HG02885 (cell line): Measurements from ENCODE around the gene PPFIA1.

Experiments used
- ATAC-seq: cut with Tn5 transposase; IDR thresholded peaks from one replicate; pipeline ENCODE4 v1.9.1; 2021; ENCODE audit warnings: mild to moderate bottlenecking; ENCODE audit not compliant: unreplicated experiment, poor library complexity

Gene PPFIA1

GRCh38 chr11:70351646-70352045 lies 81.2 kb downstream of the PPFIA1 start:
- ATAC-seq: no peak

- ATAC-seq: no peak
Measured at GRCh38 chr11:70352100-70352499, 81.6 kb downstream of the PPFIA1 start.

- ATAC-seq: no peak
Measured at GRCh38 chr11:70352601-70353000, 82.1 kb downstream of the PPFIA1 start.

GRCh38 chr11:70353329-70353728 lies 82.8 kb downstream of the PPFIA1 start:
- no peak for ATAC-seq

GRCh38 chr11:70353900-70354568 lies 83.5 kb downstream of the PPFIA1 start:
- ATAC-seq: no peak

GRCh38 chr11:70354629-70355028 lies 84.1 kb downstream of the PPFIA1 start:
- no peak for ATAC-seq

GRCh38 chr11:70358753-70359152 lies 88.3 kb downstream of the PPFIA1 start:
- no peak for ATAC-seq

- no peak for ATAC-seq
Measured at GRCh38 chr11:70359451-70360205, 89.1 kb downstream of the PPFIA1 start.

- ATAC-seq: no peak
Measured at GRCh38 chr11:70360211-70360610, 89.7 kb downstream of the PPFIA1 start.

- no peak for ATAC-seq
Measured at GRCh38 chr11:70364178-70364577, 93.7 kb downstream of the PPFIA1 start.

- ATAC-seq: no peak
Measured at GRCh38 chr11:70364745-70365543, 94.5 kb downstream of the PPFIA1 start.

GRCh38 chr11:70365544-70365927 lies 95.0 kb downstream of the PPFIA1 start:
- no peak for ATAC-seq

GRCh38 chr11:70367071-70367470 lies 96.6 kb downstream of the PPFIA1 start:
- ATAC-seq: no peak

- no peak for ATAC-seq
Measured at GRCh38 chr11:70368961-70369360, 98.5 kb downstream of the PPFIA1 start.

GRCh38 chr11:70371241-70371640 lies 100.8 kb downstream of the PPFIA1 start:
- ATAC-seq: no peak

- ATAC-seq: no peak
Measured at GRCh38 chr11:70372076-70372475, 101.6 kb downstream of the PPFIA1 start.

- no peak for ATAC-seq
Measured at GRCh38 chr11:70376621-70377020, 106.1 kb downstream of the PPFIA1 start.

- no peak for ATAC-seq
Measured at GRCh38 chr11:70377645-70378044, 107.2 kb downstream of the PPFIA1 start.

- ATAC-seq: no peak
Measured at GRCh38 chr11:70378506-70379134, 108.1 kb downstream of the PPFIA1 start.

- no peak for ATAC-seq
Measured at GRCh38 chr11:70381350-70381749, 110.9 kb downstream of the PPFIA1 start.
